CD4-positive, CD25-positive, alpha-beta regulatory T cell (primary cell): Measurements from ENCODE around the gene TNS4. TPM values are rescaled to one million over a fixed set of nuclear protein-coding genes. Genes with fewer than 3 reads are reported as not detected.
"Not testable (repeated sequence)": the region's sequence is repeated elsewhere in the genome, so short reads cannot be mapped to it uniquely, and the experiment has no call there.

Experiments used
- ATAC-seq, 2 donors: fragments of 150-1000 bp; cut with Tn5 transposase; one replicate each; pipeline ENCODE4 v1.10.0; 2021; ENCODE audit warnings: low read depth in 2 of 2, moderate number of reproducible peaks in 2 of 2, moderate library complexity in 1 of 2
- DNase-seq, 3 donors: peaks; one replicate each; pipeline versions ENCODE4 v3.0.0 to v3.0.0-alpha.2; 2012 to 2022; ENCODE audit warnings: mixed read lengths in 1 of 3
- H3K27ac ChIP-seq: one replicate; pipeline ENCODE4 v1.7.0; 2013; ENCODE audit warnings: mild to moderate bottlenecking, low read length; ENCODE audit not compliant: insufficient read depth, poor library complexity, severe bottlenecking
- H3K27me3 ChIP-seq: one replicate; pipeline ENCODE4 v1.7.0; 2013; ENCODE audit warnings: low read length; ENCODE audit not compliant: control insufficient read depth, insufficient read depth
- H3K36me3 ChIP-seq: one replicate; pipeline ENCODE4 v1.7.0; 2013; ENCODE audit warnings: mild to moderate bottlenecking, low read length, moderate library complexity; ENCODE audit not compliant: control insufficient read depth, insufficient read depth
- H3K4me1 ChIP-seq: 2 replicates; pipeline ENCODE4 v1.7.0; 2013; ENCODE audit warnings: mild to moderate bottlenecking, low read length; ENCODE audit not compliant: insufficient read depth, control insufficient read depth, poor library complexity, severe bottlenecking
- H3K4me3 ChIP-seq: one replicate; pipeline ENCODE4 v1.7.0; 2013; ENCODE audit warnings: low read depth, mild to moderate bottlenecking, low read length, moderate library complexity
- H3K9me3 ChIP-seq, 2 experiments: 1 replicate in 1 of 2; 2 replicates in 1 of 2; pipeline ENCODE4 v1.7.0; 2013; ENCODE audit warnings: low read length in 2 of 2, mild to moderate bottlenecking in 1 of 2, moderate library complexity in 1 of 2; ENCODE audit not compliant: control insufficient read depth in 2 of 2
- H3K27ac Mint-ChIP-seq, 3 donors: one replicate each; pipeline ENCODE4 v1.8.0; 2020 to 2022; ENCODE audit warnings: mild to moderate bottlenecking in 3 of 3, mixed read lengths in 3 of 3, moderate library complexity in 2 of 3
- H3K27me3 Mint-ChIP-seq: one replicate; pipeline ENCODE4 v1.8.0; 2022; ENCODE audit warnings: mild to moderate bottlenecking, mixed read lengths
- H3K36me3 Mint-ChIP-seq: one replicate; pipeline ENCODE4 v1.8.0; 2020; ENCODE audit warnings: mixed read lengths
- H3K4me1 Mint-ChIP-seq, 4 donors: one replicate each; pipeline ENCODE4 v1.8.0; 2020 to 2022; ENCODE audit warnings: mixed read lengths in 4 of 4, mild to moderate bottlenecking in 1 of 4
- H3K4me3 Mint-ChIP-seq, 4 donors: one replicate each; pipeline ENCODE4 v1.8.0; 2020 to 2022; ENCODE audit warnings: mild to moderate bottlenecking in 4 of 4, mixed read lengths in 4 of 4, moderate library complexity in 3 of 4
- H3K9me3 Mint-ChIP-seq, 7 donors: one replicate each; pipeline ENCODE4 v1.8.0; 2020 to 2022; ENCODE audit warnings: mixed read lengths in 7 of 7, mild to moderate bottlenecking in 3 of 7, moderate library complexity in 2 of 7
- polyA plus RNA-seq, 4 donors: library from polyadenylated mRNA; unstranded; fragments of 300-500 nt; fragmentation: Illumina TruSeq; gene quantifications; one replicate each; pipeline ENCODE4 v1.2.3, GENCODE V29; 2021
- total RNA-seq: library from RNA; stranded (reverse); gene quantifications from one replicate; pipeline ENCODE4 v1.2.3, GENCODE V29; 2022

Gene TNS4
- total and polyA plus RNA-seq, 5 donors from 2014 or later, result 0.16 to 1.1 TPM; not detected in 3

DNA sequence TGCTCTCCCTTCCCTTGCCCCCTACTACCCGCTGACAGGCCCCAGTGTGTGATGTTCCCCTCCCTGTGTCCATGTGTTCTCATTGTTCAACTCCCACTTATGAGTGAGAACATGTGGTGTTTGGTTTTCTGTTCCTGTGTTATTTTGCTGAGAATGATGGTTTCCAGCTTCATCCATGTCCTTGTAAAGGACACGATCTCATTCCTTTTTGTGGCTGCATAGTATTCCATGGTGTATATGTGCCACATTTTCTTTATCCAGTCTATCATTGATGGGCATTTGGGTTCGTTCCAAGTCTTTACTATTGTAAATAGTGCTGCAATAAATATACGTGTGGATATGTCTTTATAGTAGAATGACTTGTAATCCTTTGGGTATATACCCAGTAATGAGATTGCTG lies 45.1 kb upstream of the TNS4 start:
- not testable (repeated sequence) for H3K9me3 Mint-ChIP-seq, ATAC-seq, DNase-seq, H3K27me3 ChIP-seq, H3K27ac ChIP-seq, H3K9me3 ChIP-seq, H3K4me3 ChIP-seq, H3K27me3 Mint-ChIP-seq, H3K36me3 ChIP-seq, H3K36me3 Mint-ChIP-seq
- H3K27ac Mint-ChIP-seq, result peak overlapping the region in 2 of 3 donors; percentile 29 to 86
- peaks cover 71% of the 10 kb centered on the region for H3K4me1 ChIP-seq
- H3K4me1 Mint-ChIP-seq, result peaks cover 3 to 86% (median 54%) of the 10 kb centered on the region in 4 donors
- H3K4me3 Mint-ChIP-seq, result peak overlapping the region in 2 of 4 donors; percentile 16 to 30

DNA sequence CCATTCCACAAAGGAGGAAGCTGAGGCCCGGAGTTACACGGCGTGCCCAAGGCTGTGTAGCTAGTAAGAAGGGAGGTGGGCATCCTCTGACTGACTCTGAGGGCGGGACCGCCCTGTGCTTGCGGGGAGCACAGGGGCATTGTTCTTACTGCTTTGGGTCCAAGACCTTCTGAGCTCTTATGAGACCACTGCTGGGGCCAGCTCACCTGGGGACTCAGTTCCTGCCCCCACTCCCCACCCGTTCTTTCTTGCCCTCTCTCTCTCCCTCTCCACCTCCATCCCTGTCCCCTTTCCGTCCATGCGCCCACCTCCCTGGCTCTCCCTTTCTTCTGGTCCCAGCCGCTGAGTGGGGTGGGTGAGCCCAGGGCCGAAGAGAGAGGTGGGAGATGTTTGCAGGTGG lies 44.2 kb upstream of the TNS4 start:
- peak overlapping the region in 2 of 3 donors; percentile 25 to 82 for H3K27ac Mint-ChIP-seq
- H3K36me3 Mint-ChIP-seq, result no peaks in the 10 kb centered on the region
- H3K4me3 ChIP-seq, result no peak overlapping the region
- no peaks in the 10 kb centered on the region for H3K9me3 ChIP-seq
- H3K4me1 Mint-ChIP-seq, result peaks cover 6 to 86% (median 55%) of the 10 kb centered on the region in 4 donors
- peaks cover 12% of the 10 kb centered on the region for H3K27me3 Mint-ChIP-seq
- no peaks in the 10 kb centered on the region for H3K36me3 ChIP-seq
- H3K27me3 ChIP-seq, result no peaks in the 10 kb centered on the region
- H3K4me1 ChIP-seq, result peaks cover 72% of the 10 kb centered on the region
- no peaks in the 10 kb centered on the region for H3K9me3 Mint-ChIP-seq
- H3K27ac ChIP-seq, result no peak overlapping the region
- H3K4me3 Mint-ChIP-seq, result peak overlapping the region in 2 of 4 donors; percentile 30 to 49
- ATAC-seq, result no peak
- no peak for DNase-seq

DNA sequence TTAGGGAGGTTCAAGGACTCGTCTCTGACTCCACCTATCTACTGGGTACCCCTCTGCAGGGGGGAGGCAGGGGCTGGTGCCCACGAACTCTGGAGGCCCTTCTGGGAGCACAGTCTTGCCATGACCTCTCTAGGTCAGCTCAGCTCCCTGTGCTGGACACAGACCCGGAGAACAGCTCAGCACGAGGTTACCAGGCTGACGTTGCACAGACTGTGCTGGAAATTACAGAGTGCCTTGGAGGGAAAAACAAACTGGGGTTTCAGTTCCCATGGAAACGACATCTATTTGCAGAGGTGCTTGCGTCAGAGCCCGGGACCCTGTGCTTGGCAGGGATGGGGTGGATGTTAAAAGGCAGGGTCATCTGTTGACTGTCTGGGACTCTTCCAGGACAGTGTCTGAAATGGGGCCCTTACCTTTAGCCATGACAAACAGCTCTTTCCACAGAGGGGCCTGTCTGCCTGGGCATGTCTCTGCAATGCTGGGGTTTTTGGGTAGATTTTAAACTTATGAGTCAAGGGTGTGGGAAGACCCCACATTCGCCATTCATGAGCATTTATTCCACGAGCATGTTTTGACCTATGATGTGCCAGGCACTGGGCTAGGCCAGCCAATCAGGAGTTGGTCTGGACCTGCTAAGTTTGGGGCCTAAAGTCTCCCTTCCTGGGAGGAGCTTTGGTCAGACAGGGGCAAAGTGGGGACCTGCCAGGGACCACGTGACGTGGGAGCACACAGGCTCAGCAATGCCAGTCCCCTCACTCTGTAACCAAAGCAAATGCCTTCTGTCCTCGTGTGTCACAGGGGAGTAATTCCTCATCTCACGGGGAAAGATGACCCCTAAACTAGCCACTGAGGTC lies 41.4 kb upstream of the TNS4 start:
- no peaks in the 10 kb centered on the region for H3K9me3 ChIP-seq
- DNase-seq, result no peak
- Mint-ChIP-seq H3K9me3 (no peaks in the 10 kb centered on the region), H3K27ac (peak overlapping the region; percentile 72 to 89 (median 88)), H3K4me3 (peak overlapping the region in 3 of 4 donors; percentile 28 to 77 (median 56)), H3K27me3 (peaks cover 16% of the 10 kb centered on the region), H3K4me1 (peaks cover 6 to 82% (median 48%) of the 10 kb centered on the region in 4 donors), H3K36me3 (no peaks in the 10 kb centered on the region)
- no peaks in the 10 kb centered on the region for H3K27me3 ChIP-seq
- H3K4me1 ChIP-seq, result peaks cover 61% of the 10 kb centered on the region
- H3K36me3 ChIP-seq, result no peaks in the 10 kb centered on the region
- H3K4me3 ChIP-seq, result no peak overlapping the region
- ATAC-seq, result no peak
- no peak overlapping the region for H3K27ac ChIP-seq

DNA sequence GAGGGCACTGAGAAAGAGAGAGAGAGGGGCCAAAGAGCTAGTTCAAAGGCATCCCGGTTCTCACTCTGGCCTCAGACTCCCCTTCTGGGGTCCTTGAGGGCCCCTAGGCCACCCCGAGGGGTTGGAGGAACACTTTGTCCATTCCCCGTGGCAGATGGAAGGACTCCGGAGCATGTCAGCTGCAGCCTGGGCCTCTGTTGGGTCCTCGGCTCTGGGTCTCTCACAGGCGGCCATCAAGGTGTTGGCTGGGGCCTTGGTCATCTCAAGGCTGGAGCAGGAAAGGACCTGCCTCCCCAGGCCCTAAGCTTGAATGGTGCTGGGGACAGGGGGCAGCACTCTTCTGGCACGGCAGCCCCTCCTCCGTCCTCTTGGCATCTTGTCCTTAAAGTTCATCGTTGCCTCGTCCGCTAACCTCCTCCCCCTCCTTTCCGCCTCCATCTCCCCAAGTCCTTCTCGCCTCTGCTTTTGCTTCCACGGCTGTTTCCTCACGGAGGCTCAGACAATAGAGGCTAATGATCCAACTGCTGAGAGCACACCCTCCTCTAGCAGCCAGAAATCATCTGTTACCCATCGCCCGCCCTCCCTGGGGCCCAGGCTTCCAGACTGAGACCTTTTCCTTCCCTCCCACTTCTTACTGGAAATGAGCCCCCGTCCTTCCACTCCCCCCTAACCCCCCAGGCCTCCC lies 40.6 kb upstream of the TNS4 start:
- no peak overlapping the region for H3K27ac ChIP-seq
- Mint-ChIP-seq H3K27me3 (peaks cover 21% of the 10 kb centered on the region), H3K4me1 (peaks cover 6 to 82% (median 44%) of the 10 kb centered on the region in 4 donors), H3K4me3 (peak overlapping the region; percentile 56 to 84 (median 72)), H3K9me3 (no peaks in the 10 kb centered on the region), H3K36me3 (no peaks in the 10 kb centered on the region), H3K27ac (peak overlapping the region; percentile 72 to 89 (median 88))
- H3K9me3 ChIP-seq, result no peaks in the 10 kb centered on the region
- H3K27me3 ChIP-seq, result no peaks in the 10 kb centered on the region
- ATAC-seq, result no peak
- DNase-seq, result no peak
- peak overlapping the region; percentile 77 for H3K4me3 ChIP-seq
- no peaks in the 10 kb centered on the region for H3K36me3 ChIP-seq
- peaks cover 54% of the 10 kb centered on the region for H3K4me1 ChIP-seq

DNA sequence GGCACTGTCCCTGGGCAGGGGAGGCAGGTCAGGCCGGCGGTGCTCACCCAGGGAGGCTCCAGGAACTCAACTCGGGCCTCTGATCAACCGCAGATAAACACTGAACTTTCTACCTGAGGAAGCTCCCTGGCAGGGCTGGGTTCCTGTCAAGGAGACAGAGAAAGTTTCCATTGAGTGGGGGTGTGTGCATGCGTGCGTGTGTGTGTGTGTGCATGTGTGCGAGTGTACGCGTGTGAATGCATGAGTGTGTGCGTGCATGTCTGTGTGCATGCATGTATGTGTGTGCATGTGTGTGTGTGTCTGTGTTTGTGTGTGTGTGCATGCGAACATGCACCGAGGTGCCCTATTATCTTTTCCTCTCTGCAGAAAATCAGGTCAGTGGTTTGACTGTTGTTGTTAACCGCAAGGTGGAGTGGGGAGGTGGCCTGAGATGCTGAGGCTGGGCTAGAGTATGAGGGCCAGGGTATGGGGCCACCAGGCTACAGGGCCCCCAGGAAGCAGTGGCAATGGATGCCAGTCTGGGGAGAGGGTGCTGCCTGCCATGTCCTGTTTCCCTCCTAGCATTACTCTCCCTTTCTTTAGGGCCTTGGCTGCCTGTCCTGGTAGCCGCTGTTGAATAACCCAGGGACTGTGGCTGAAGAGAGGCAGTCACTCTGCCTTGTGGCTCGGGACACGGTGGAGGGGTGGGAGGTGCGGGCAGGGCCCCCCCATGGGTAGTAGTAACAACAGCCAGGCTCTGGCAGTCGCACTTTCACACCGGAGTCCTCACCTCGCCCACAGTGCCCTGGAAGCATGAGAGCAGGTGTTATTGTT lies 39.8 kb upstream of the TNS4 start:
- Histone ChIP-seq H3K9me3 (no peaks in the 10 kb centered on the region), H3K36me3 (no peaks in the 10 kb centered on the region), H3K4me1 (peaks cover 51% of the 10 kb centered on the region), H3K27me3 (no peaks in the 10 kb centered on the region), H3K4me3 (peak overlapping the region; percentile 77), H3K27ac (no peak overlapping the region)
- Mint-ChIP-seq H3K4me1 (peaks cover 6 to 80% (median 39%) of the 10 kb centered on the region in 4 donors), H3K36me3 (no peaks in the 10 kb centered on the region), H3K27ac (peak overlapping the region; percentile 85 to 96 (median 88)), H3K27me3 (peaks cover 24% of the 10 kb centered on the region), H3K9me3 (no peaks in the 10 kb centered on the region), H3K4me3 (peak overlapping the region; percentile 66 to 86 (median 80))
- DNase-seq (peak; percentile 49 to 82 (median 65)), ATAC-seq (peak; percentile 41 to 53)

DNA sequence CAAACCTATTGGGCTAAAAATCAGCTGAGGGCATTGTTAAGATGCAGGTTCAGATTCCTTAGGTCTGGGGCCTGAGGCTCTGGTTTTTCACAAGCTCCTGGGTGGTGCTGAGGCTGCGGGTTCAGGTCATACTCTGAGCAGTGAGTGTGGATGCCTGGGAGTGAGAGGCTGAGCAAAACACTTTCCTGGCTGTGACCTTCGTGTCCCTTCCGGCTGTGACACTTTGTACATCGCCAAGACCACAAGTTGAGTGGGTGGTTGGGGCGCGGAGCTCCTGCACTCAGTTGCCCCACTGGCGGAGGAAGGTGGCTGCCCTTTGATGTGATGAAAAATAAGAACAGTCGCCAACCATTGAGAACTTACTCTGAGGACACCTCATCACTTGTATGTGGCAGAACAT lies 39.0 kb upstream of the TNS4 start:
- Mint-ChIP-seq H3K4me3 (peak overlapping the region; percentile 66 to 86 (median 80)), H3K9me3 (no peaks in the 10 kb centered on the region), H3K4me1 (peaks cover 6 to 79% (median 35%) of the 10 kb centered on the region in 4 donors), H3K27me3 (peaks cover 27% of the 10 kb centered on the region), H3K36me3 (no peaks in the 10 kb centered on the region), H3K27ac (peak overlapping the region; percentile 85 to 96 (median 88))
- H3K9me3 ChIP-seq, result no peaks in the 10 kb centered on the region
- peak overlapping the region; percentile 77 for H3K4me3 ChIP-seq
- H3K27me3 ChIP-seq, result no peaks in the 10 kb centered on the region
- ATAC-seq (peak; percentile 44 to 49), DNase-seq (peak in 2 of 3 donors; percentile 45 to 62)
- no peak overlapping the region for H3K27ac ChIP-seq
- peaks cover 47% of the 10 kb centered on the region for H3K4me1 ChIP-seq
- H3K36me3 ChIP-seq, result no peaks in the 10 kb centered on the region

DNA sequence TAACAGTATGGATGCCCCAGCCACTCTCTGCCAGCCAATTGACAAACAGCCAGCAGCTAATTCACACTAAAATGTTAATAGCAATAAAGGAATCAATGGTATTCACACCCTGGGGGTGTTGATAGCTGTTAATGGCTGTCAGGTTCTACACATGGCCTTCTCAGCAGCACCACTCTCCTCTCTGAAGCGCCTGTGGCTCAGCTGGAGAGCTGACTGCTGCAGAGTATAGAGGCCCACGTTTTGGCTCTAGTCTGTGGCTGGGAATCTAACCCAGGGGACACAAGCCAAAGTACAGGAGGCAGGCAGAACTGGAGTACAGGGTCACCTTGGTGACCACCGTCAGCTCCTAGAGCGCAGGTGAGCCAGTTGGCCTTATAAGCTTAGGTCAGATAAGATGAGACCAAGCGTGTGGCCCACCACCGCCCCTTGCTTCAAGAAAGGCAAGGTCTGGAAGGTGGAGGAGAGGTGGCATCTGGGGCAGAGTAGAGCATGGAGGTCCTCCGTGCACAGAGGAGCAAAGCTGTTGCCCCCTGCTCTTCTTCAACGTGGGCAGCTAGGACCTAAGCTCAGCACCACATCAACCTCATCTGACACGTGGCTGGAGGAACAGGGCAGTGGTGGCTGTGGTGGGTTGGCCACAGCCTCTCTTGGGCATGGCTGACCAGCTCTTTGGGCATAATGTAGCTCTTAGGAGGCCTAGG lies 38.4 kb upstream of the TNS4 start:
- Mint-ChIP-seq H3K36me3 (no peaks in the 10 kb centered on the region), H3K4me1 (peaks cover 6 to 76% (median 34%) of the 10 kb centered on the region in 4 donors), H3K4me3 (peak overlapping the region in 3 of 4 donors; percentile 66 to 77 (median 70)), H3K27ac (peak overlapping the region; percentile 85 to 96 (median 88)), H3K9me3 (no peaks in the 10 kb centered on the region), H3K27me3 (peaks cover 27% of the 10 kb centered on the region)
- no peak for DNase-seq
- Histone ChIP-seq H3K27me3 (no peaks in the 10 kb centered on the region), H3K4me3 (no peak overlapping the region), H3K36me3 (no peaks in the 10 kb centered on the region), H3K9me3 (no peaks in the 10 kb centered on the region), H3K4me1 (peaks cover 42% of the 10 kb centered on the region), H3K27ac (no peak overlapping the region)
- no peak for ATAC-seq
